NCI-H2171 (cell line): Measurements from ENCODE around the gene ANXA6.

Experiments
- DNase-seq: peaks from one replicate; lab custom pipeline; 2025; lab: John Stamatoyannopoulos, UW

The ANXA6 gene

GRCh38 chr5:151130235-151130921 lies 27.2 kb downstream of the ANXA6 start:
- DNase-seq = no peak

GRCh38 chr5:151128817-151129216 lies 28.8 kb downstream of the ANXA6 start:
- no peak for DNase-seq

DNA sequence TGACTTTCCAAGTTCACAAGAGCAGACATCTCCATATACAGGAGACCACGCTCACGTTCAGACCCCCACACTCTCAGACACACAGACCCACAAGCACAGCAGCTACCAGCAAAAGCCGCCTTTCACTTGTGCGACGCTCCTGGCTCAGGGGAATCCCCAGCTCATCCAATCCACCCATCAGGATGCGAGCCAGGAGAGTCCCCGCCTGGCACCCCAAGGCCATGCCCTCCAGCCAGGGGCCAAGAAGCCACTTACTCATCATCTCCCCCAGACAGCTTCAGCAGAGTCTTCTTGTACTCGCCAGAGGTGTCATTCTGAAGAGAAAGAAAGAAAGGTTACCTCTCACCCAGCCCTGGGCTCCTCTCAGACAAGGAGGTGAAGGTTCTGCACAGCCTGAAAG lies 29.7 kb downstream of the ANXA6 start:
- no peak for DNase-seq

- DNase-seq = no peak
Measured at GRCh38 chr5:151126199-151126645, 31.4 kb downstream of the ANXA6 start.

DNA sequence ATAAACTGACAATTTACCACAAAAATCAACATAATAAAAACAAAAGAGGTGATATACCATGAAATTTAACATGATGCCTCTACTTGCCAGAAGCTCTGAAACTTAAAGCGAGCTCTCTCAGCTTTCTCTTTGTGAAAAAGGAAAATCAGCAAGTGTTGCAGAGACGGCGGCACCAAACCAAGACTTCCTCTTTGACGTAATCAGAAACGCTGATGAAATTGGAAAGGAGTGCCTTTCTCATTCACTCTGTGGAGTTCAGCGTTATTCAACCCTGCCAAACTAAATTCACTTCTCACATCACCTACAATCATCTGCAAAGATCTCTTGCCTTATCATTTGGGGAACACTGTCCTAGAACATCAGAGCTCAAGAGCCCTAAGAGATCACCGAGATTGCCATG lies 32.2 kb downstream of the ANXA6 start:
- no peak for DNase-seq

DNA sequence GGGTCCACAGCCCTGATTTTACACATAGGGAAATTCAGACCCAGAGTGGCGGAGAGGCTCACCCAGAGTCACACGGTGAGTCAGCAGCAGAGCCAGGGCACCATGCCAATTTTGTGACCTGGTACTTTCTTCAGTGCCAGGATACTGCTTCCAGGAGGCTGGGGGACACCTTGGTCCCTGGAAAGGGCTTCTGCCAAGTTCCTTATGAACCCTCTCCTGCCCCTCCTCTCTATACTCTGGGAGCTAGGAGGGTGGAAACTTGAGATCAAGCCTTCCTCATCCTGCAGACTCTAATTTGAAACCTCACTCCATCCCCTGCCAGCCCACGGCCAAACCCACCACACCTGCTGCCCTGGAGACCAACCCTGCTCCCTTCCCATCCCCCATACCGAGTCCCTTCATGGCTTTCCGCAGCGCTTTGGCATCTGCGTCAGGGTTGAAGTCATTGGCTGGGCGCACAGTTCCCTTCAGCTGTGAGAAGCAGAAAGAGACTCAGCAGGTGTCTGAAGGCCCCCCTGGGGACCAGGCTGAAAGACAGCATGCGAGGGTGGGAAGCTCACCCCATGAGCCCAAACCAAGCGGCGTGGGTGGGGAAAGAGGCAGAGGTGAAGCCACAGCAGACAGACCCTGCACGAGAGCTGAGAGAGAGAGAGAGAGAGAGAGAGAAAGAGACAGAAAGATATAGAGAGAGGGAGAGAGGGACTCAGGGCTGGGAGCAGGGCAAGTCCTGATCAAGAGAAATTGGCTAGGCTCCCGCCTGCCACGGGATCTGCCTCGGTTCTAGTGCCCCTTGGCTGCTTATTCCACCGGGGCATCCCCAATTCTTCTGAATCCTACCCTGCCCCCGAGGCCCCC lies 33.5 kb downstream of the ANXA6 start:
- DNase-seq = peak; percentile 54

DNA sequence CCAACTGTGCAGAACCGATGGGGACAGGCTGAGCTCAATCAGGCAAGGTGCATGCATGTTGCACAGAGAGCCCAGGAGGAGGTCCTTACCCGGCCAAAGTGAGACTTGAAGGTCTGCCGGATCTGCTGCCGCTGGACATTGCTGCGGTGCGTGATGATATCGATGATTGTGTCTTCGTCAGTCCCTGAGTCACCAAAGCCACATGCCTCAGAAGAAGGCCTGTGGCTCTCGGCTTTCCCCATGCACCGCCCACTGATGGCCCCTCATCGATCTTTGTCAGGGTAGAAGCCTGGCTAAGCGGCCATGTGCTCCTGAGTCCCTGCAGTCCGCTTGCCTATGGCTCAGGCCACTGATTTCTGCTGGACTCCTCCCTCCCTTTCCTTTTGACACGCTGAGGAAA lies 34.8 kb downstream of the ANXA6 start:
- DNase-seq = no peak

DNA sequence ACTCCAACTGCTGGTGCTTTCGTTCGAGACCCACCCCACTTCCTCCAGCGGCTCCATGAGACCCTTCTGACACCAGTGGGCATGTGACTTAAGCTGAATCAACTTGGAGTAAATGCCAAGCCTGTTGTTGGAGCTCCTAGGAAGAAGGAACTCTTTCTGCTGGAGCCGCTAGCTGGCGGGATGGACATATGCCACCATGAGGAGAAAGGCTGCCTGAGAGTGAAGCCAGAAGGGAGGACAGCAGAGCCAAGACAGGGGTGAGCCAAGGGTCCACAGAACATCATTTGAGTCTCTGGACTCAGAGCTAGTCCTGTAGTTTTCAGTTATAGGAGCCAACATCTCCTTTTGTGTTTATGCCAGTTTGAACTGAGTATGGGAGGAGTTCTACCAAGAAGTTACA lies 35.9 kb downstream of the ANXA6 start:
- DNase-seq = no peak

GRCh38 chr5:151121095-151121494 lies 36.5 kb downstream of the ANXA6 start:
- no peak for DNase-seq

- no peak for DNase-seq
Measured at GRCh38 chr5:151118913-151119575, 38.5 kb downstream of the ANXA6 start.

- no peak for DNase-seq
Measured at GRCh38 chr5:151115272-151115905, 42.2 kb downstream of the ANXA6 start.

- no peak for DNase-seq
Measured at GRCh38 chr5:151113651-151114050, 43.9 kb downstream of the ANXA6 start.

DNA sequence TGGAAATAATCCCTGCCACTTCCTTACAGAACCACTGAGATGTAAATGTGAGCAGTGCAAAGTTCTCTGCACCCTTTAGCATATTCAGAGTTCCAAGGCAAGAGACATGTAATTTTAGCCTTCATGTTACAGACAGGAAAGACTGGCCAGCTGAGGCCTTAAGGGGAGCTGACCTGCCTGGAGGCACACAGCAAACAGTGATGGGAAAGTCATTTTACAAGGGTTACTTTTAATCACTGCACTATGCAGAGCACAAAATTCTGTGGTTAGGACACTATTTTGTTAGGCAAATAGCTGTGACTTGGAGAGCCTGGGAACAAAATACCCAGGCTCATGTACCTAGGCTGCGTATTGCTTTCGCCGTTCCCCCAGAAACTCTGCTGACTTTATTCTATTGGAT lies 46.6 kb downstream of the ANXA6 start:
- DNase-seq = no peak

GRCh38 chr5:151110122-151110681 lies 47.4 kb downstream of the ANXA6 start:
- no peak for DNase-seq

GRCh38 chr5:151108566-151108965 lies 49.0 kb downstream of the ANXA6 start:
- no peak for DNase-seq

DNA sequence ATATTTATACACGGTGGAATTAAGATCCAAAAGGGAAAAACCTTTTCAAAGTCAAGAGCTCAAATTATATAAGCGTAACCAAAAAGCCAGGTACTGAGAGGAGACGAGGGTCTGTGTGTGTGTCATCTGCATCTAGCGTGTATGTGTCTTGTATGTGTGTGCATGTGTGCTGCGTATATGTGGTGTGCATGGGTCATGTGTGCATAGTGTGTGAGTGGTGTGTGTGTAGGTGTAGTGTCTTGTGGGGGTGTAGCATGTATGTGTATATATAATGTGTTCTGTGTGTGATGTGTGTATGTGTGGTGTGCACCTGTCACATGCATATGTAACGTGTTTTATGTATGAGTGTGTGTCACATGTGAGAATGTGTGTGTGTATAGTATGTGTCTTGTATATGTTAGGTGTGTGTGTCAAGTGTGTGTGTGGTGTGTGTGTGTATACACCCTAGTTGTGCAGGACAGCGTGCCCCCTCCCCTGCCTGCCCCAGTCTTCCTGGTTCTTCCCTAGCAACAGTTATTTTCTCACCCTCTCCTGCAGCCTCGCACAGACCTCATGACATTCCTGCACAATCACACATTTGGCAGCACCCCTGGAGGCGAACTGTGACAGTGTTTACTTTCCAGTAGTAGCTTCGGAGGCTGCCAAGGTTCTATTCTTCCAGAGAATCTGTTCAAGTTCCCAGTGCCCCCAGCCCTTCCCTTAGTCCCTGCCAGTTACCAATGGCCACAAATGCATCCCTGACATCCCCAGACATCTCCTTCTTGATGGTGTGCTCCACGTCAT lies 49.6 kb downstream of the ANXA6 start:
- no peak for DNase-seq

GRCh38 chr5:151107084-151107483 lies 50.5 kb downstream of the ANXA6 start:
- DNase-seq = no peak

GRCh38 chr5:151106509-151106908 lies 51.1 kb downstream of the ANXA6 start:
- no peak for DNase-seq

DNA sequence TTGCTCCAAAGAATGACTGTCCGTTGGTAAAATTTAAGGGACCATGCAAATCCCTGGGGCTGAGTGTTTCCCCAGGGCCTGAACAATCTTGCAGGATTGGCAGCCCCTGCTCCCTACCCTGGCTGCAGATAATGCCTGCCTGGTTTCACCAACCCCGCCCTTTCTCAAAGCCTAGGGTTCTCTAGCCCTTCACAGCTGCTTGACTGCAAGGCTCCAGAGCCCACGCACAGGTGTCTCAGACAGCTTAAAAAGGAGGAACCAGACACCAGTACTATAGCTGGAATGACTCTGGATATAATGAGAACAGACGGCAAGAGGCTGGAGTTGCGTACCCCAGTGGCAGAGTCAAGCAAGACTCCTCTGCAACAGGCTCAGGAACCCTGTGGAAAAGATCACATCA lies 51.5 kb downstream of the ANXA6 start:
- no peak for DNase-seq

DNA sequence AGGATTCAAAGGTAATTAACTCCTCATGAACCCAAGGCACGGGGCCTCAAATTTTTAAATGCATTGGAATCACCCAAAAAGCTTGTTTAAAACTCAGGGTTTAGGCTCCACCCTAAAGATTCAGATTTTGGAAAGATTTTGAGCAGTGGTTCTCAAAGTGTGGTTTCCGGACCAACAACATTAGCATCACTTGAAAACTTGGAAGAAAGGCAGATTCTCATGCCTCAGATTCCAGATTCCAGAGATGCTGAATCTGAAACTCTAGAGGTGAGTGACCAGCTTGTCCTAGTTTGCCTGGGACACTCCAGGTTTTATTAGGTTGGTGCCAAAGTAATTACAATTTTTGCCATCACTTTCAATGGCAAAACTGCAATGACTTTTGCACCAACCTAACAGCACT lies 52.0 kb downstream of the ANXA6 start:
- no peak for DNase-seq

GRCh38 chr5:151104795-151105194 lies 52.8 kb downstream of the ANXA6 start:
- no peak for DNase-seq
